Measurements from ENCODE around the gene PIK3C2G. TPM values are rescaled to one million over a fixed set of nuclear protein-coding genes. Genes with fewer than 3 reads are reported as not detected.

The PIK3C2G gene
- total RNA-seq, 1 experiment from 2014 or later: not detected

DNA sequence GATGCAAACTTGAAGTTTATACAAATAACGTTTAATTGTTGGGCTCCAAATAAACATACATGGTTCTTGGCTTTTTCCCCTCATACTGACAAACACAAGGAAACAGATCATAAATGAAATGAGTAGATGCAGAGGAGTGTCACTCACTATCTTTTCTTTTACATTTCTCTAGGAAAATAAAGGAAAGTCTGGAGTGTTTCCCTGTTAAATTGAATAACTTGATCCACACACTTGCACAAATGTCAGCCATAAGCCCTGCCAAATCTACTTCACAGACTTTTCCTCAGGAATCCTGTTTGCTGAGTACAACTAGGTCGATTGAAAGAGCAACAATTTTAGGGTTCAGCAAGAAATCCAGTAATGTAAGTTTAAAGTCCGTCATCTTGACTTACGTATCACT lies 301.2 kb downstream of the PIK3C2G start (continued):
- TF ChIP-seq POLR2AphosphoS5 (IDR thresholded peaks at IDR 0.05; ENCODE audit: low read depth, low read length) (no peak), EZH2phosphoT487 (IDR thresholded peaks at IDR 0.05; ENCODE audit: borderline replicate concordance) (no peak), FOSL1 (IDR thresholded peaks at IDR 0.05; ENCODE audit: low read depth) (no peak)

DNA sequence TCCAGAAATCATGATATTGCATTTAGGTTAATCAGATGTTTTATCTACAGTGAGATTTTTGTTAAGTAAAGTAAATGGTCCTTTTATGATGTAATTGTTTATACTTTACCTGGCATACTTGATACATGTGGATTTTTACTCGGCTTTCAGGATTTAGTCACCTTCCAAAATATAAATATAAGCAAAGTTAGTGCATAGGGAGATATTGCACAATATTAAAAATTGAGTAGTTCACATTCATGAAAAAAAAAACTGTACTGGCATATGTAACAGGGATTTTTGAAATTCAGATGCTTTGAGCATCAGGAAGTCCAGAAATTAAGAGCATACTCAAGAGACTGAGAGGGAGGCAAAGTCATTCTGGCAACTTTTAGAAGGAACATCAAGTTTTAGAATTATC lies 303.0 kb downstream of the PIK3C2G start:
- DNase-seq (ENCODE audit: low read depth, low spot score): no peak

More for the DNA sequence above, 303.0 kb downstream of the PIK3C2G start:
- Histone ChIP-seq H3K9me2 (ENCODE audit: insufficient read depth) (no peaks in the 10 kb centered on the region), H3K27me3 (ENCODE audit: insufficient read depth, low read length) (no peaks in the 10 kb centered on the region), H3K27ac (ENCODE audit: low read depth, low read length) (no peak overlapping the region), H3K4me1 (ENCODE audit: control insufficient read depth in 1 of 2, insufficient read depth in 2 of 2, low read length in 2 of 2) (no peaks in the 10 kb centered on the region), H3K79me2 (ENCODE audit: insufficient read depth, low read length) (no peaks in the 10 kb centered on the region), H3K9ac (ENCODE audit: low read length) (no peak overlapping the region), H4K20me1 (ENCODE audit: insufficient read depth) (no peaks in the 10 kb centered on the region), H3K4me2 (ENCODE audit: low read length) (no peak overlapping the region), H3K36me3 (ENCODE audit: control insufficient read depth in 1 of 2, insufficient read depth in 2 of 2, low read length in 2 of 2) (no peaks in the 10 kb centered on the region), H2AFZ (ENCODE audit: low read depth, low read length, poor library complexity, severe bottlenecking) (no peak overlapping the region), H3K9me3 (ENCODE audit: control insufficient read depth in 1 of 2, insufficient read depth in 1 of 2, low read depth in 1 of 2, low read length in 2 of 2) (no peaks in the 10 kb centered on the region), H3K4me3 (replicated peaks in 1 of 2; ENCODE audit: low read depth in 1 of 2, low read length in 2 of 2) (no peak overlapping the region)
- POLR2A ChIA-PET: no interaction called here
- intact Hi-C loops (cut with micrococcal nuclease): no loop called here
- CTCF ChIA-PET: no interaction called here
- no peak for TF ChIP-seq YY1 (IDR thresholded peaks at IDR 0.05; ENCODE audit: extremely low read depth, insufficient replicate concordance, low read depth, low read length)
- TF ChIP-seq POLR2A (IDR thresholded peaks at IDR 0.05; ENCODE audit: borderline replicate concordance, extremely low read depth, insufficient read depth, insufficient read length): no peak
- TF ChIP-seq CBX3 (IDR thresholded peaks at IDR 0.05; ENCODE audit: low read depth): no peak
- TF ChIP-seq POLR2AphosphoS5 (IDR thresholded peaks at IDR 0.05; ENCODE audit: low read depth, low read length): no peak
- no peak for TF ChIP-seq TCF7L2 (IDR thresholded peaks at IDR 0.05; ENCODE audit: borderline replicate concordance, extremely low read depth, insufficient read depth, insufficient read length)
- no peak for TF ChIP-seq SIN3A (IDR thresholded peaks at IDR 0.05; ENCODE audit: low read depth)
- no peak for TF ChIP-seq EGR1 (IDR thresholded peaks at IDR 0.05; ENCODE audit: low read depth)
- TF ChIP-seq, protein P1, sequence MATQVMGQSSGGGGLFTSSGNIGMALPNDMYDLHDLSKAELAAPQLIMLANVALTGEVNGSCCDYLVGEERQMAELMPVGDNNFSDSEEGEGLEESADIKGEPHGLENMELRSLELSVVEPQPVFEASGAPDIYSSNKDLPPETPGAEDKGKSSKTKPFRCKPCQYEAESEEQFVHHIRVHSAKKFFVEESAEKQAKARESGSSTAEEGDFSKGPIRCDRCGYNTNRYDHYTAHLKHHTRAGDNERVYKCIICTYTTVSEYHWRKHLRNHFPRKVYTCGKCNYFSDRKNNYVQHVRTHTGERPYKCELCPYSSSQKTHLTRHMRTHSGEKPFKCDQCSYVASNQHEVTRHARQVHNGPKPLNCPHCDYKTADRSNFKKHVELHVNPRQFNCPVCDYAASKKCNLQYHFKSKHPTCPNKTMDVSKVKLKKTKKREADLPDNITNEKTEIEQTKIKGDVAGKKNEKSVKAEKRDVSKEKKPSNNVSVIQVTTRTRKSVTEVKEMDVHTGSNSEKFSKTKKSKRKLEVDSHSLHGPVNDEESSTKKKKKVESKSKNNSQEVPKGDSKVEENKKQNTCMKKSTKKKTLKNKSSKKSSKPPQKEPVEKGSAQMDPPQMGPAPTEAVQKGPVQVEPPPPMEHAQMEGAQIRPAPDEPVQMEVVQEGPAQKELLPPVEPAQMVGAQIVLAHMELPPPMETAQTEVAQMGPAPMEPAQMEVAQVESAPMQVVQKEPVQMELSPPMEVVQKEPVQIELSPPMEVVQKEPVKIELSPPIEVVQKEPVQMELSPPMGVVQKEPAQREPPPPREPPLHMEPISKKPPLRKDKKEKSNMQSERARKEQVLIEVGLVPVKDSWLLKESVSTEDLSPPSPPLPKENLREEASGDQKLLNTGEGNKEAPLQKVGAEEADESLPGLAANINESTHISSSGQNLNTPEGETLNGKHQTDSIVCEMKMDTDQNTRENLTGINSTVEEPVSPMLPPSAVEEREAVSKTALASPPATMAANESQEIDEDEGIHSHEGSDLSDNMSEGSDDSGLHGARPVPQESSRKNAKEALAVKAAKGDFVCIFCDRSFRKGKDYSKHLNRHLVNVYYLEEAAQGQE (IDR thresholded peaks at IDR 0.05; ENCODE audit: low read depth): no peak
- no peak for TF ChIP-seq ELF1 (IDR thresholded peaks at IDR 0.05; ENCODE audit: borderline replicate concordance, low read depth)
- BruUV-seq (replicated peaks): no TSS peak
- RAD21 ChIA-PET (ENCODE audit: low non-redundant PET in 1 of 2, low total read pairs in 2 of 2, uncharacterized antibody in 2 of 2, unreplicated experiment in 2 of 2): no interaction called here
- no peak for ATAC-seq

Data from HCT116 (cell line).